ENCODE results near the gene MATN4. TPM values are rescaled to one million over a fixed set of nuclear protein-coding genes. Genes with fewer than 3 reads are reported as not detected.

Gene MATN4
- total and polyA plus RNA-seq, 2 of the 13 experiments (the other 11 are each of a cell fraction or from before 2014, with no cell fraction given) = not detected

DNA sequence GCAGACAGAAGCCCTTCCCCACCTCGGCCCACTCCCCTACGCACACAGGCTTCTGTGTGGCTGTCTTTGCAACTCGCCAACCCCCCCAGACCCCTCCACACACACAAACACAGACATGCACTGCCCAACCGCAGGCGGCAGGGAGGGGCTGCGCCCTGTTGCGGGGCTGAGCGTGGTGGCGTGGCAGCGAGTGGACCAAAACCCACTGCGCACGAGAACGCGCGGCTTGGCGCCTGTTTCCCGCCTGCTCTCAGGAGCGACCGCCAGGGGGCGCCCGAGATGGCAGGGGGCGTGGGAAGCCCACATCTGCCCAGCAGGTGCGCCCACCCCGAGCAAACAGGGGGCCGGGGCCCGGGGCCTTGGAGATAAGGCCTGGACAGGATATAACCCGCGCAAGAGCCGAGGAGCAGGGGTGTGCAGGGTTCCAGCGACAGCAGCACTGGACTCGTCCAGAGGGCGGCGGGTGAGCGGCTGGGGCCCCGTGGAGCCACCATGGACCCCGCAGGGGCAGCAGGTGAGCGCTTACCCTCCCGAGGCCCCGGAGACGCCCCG lies 1.6 kb downstream of the MATN4 start, which contains the start of gene RBPJL (continued):
- TF ChIP-seq, protein P1, sequence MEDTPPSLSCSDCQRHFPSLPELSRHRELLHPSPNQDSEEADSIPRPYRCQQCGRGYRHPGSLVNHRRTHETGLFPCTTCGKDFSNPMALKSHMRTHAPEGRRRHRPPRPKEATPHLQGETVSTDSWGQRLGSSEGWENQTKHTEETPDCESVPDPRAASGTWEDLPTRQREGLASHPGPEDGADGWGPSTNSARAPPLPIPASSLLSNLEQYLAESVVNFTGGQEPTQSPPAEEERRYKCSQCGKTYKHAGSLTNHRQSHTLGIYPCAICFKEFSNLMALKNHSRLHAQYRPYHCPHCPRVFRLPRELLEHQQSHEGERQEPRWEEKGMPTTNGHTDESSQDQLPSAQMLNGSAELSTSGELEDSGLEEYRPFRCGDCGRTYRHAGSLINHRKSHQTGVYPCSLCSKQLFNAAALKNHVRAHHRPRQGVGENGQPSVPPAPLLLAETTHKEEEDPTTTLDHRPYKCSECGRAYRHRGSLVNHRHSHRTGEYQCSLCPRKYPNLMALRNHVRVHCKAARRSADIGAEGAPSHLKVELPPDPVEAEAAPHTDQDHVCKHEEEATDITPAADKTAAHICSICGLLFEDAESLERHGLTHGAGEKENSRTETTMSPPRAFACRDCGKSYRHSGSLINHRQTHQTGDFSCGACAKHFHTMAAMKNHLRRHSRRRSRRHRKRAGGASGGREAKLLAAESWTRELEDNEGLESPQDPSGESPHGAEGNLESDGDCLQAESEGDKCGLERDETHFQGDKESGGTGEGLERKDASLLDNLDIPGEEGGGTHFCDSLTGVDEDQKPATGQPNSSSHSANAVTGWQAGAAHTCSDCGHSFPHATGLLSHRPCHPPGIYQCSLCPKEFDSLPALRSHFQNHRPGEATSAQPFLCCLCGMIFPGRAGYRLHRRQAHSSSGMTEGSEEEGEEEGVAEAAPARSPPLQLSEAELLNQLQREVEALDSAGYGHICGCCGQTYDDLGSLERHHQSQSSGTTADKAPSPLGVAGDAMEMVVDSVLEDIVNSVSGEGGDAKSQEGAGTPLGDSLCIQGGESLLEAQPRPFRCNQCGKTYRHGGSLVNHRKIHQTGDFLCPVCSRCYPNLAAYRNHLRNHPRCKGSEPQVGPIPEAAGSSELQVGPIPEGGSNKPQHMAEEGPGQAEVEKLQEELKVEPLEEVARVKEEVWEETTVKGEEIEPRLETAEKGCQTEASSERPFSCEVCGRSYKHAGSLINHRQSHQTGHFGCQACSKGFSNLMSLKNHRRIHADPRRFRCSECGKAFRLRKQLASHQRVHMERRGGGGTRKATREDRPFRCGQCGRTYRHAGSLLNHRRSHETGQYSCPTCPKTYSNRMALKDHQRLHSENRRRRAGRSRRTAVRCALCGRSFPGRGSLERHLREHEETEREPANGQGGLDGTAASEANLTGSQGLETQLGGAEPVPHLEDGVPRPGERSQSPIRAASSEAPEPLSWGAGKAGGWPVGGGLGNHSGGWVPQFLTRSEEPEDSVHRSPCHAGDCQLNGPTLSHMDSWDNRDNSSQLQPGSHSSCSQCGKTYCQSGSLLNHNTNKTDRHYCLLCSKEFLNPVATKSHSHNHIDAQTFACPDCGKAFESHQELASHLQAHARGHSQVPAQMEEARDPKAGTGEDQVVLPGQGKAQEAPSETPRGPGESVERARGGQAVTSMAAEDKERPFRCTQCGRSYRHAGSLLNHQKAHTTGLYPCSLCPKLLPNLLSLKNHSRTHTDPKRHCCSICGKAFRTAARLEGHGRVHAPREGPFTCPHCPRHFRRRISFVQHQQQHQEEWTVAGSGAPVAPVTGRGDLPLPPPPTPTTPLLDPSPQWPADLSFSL (CRISPR knock-in tag; IDR thresholded peaks at IDR 0.05) = no peak
- TF ChIP-seq CAMTA2 (CRISPR knock-in tag; IDR thresholded peaks at IDR 0.05; ENCODE audit: borderline replicate concordance) (peak; percentile 41; the same call in 1 of the 2 replicates), SPEN (CRISPR knock-in tag; IDR thresholded peaks at IDR 0.05; ENCODE audit: low read depth) (0 out of 2 replicates have a peak, but pooled peaks have one; percentile 28), RNF2 (conservative IDR thresholded peaks at IDR 0.05; ENCODE audit: low read depth) (no peak), PHF8 (CRISPR knock-in tag; IDR thresholded peaks at IDR 0.05) (no peak), NCOA1 (CRISPR knock-in tag; IDR thresholded peaks at IDR 0.05) (peak; percentile 45; the same call in 1 of the 2 replicates), JARID2 (CRISPR knock-in tag; IDR thresholded peaks at IDR 0.05; ENCODE audit: insufficient replicate concordance) (peak; percentile 47), JUNB (CRISPR knock-in tag; IDR thresholded peaks at IDR 0.05; ENCODE audit: borderline replicate concordance) (no peak), NFYB (CRISPR knock-in tag; IDR thresholded peaks at IDR 0.05) (no peak), KDM2A (CRISPR knock-in tag; IDR thresholded peaks at IDR 0.05; ENCODE audit: borderline replicate concordance, low read depth) (peak; percentile 54; the same call in 1 of the 2 replicates), ZNF235 (CRISPR knock-in tag; IDR thresholded peaks at IDR 0.05; ENCODE audit: borderline replicate concordance) (no peak), ELF1 (CRISPR knock-in tag; IDR thresholded peaks at IDR 0.05) (no peak)
- TF ChIP-seq, protein P2, sequence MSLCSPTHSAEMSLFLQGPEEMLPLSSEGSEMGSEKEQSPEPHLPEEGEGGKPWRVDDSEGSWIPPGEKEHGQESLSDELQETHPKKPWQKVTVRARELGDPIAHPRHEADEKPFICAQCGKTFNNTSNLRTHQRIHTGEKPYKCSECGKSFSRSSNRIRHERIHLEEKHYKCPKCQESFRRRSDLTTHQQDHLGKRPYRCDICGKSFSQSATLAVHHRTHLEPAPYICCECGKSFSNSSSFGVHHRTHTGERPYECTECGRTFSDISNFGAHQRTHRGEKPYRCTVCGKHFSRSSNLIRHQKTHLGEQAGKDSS (CRISPR knock-in tag; IDR thresholded peaks at IDR 0.05; ENCODE audit: borderline replicate concordance, low read depth) = 0 out of 2 replicates have a peak, but pooled peaks have one; percentile 36
- TF ChIP-seq, protein P3, sequence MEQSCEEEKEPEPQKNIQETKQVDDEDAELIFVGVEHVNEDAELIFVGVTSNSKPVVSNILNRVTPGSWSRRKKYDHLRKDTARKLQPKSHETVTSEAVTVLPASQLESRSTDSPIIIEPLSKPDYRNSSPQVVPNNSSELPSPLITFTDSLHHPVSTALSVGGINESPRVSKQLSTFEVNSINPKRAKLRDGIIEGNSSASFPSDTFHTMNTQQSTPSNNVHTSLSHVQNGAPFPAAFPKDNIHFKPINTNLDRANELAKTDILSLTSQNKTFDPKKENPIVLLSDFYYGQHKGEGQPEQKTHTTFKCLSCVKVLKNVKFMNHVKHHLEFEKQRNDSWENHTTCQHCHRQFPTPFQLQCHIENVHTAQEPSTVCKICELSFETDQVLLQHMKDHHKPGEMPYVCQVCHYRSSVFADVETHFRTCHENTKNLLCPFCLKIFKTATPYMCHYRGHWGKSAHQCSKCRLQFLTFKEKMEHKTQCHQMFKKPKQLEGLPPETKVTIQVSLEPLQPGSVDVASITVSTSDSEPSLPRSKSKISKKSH (CRISPR knock-in tag; IDR thresholded peaks at IDR 0.05; ENCODE audit: borderline replicate concordance) = peak; percentile 57; the same call in 1 of the 2 replicates
- TF ChIP-seq, protein P4, sequence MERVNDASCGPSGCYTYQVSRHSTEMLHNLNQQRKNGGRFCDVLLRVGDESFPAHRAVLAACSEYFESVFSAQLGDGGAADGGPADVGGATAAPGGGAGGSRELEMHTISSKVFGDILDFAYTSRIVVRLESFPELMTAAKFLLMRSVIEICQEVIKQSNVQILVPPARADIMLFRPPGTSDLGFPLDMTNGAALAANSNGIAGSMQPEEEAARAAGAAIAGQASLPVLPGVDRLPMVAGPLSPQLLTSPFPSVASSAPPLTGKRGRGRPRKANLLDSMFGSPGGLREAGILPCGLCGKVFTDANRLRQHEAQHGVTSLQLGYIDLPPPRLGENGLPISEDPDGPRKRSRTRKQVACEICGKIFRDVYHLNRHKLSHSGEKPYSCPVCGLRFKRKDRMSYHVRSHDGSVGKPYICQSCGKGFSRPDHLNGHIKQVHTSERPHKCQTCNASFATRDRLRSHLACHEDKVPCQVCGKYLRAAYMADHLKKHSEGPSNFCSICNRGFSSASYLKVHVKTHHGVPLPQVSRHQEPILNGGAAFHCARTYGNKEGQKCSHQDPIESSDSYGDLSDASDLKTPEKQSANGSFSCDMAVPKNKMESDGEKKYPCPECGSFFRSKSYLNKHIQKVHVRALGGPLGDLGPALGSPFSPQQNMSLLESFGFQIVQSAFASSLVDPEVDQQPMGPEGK (CRISPR knock-in tag; IDR thresholded peaks at IDR 0.05) = peak; percentile 70; the same call in 1 of the 2 replicates
- TF ChIP-seq, protein P5, sequence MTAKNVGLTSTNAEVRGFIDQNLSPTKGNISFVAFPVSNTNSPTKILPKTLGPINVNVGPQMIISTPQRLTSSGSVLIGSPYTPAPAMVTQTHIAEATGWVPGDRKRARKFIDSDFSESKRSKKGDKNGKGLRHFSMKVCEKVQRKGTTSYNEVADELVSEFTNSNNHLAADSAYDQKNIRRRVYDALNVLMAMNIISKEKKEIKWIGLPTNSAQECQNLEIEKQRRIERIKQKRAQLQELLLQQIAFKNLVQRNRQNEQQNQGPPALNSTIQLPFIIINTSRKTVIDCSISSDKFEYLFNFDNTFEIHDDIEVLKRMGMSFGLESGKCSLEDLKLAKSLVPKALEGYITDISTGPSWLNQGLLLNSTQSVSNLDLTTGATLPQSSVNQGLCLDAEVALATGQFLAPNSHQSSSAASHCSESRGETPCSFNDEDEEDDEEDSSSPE (CRISPR knock-in tag; IDR thresholded peaks at IDR 0.05) = peak; percentile 78; the same call in 1 of the 2 replicates
